ENCODE data around the gene KRTAP4-8.
A peak's percentile ranks its signal among the peaks of the same experiment; 100 is the strongest.
"Not testable (repeated sequence)": the region's sequence is repeated elsewhere in the genome, so short reads cannot be mapped to it uniquely, and the experiment has no call there.

Gene KRTAP4-8

DNA sequence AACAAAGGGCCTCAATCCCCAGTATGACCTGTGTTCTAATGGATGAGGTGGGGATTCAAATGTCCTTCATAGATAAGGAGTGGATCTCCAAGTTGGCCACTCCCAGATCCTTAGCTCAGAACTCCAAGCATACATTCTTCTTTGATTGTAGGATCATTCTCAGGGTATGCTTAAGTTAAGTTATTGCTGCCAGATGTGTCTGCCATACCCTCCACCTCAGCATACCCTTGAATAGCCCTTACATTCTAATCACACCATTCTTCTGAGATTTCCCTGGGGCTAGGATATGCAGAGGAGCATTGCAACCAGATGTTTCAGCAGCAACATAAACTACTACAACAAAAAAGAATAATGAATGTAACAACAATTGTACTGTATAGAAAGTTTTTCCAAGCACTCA, 30.7 kb downstream of the KRTAP4-8 start:
- H2AK5ac ChIP-seq (ENCODE audit: low read length, severe bottlenecking) = no peak overlapping the region

DNA sequence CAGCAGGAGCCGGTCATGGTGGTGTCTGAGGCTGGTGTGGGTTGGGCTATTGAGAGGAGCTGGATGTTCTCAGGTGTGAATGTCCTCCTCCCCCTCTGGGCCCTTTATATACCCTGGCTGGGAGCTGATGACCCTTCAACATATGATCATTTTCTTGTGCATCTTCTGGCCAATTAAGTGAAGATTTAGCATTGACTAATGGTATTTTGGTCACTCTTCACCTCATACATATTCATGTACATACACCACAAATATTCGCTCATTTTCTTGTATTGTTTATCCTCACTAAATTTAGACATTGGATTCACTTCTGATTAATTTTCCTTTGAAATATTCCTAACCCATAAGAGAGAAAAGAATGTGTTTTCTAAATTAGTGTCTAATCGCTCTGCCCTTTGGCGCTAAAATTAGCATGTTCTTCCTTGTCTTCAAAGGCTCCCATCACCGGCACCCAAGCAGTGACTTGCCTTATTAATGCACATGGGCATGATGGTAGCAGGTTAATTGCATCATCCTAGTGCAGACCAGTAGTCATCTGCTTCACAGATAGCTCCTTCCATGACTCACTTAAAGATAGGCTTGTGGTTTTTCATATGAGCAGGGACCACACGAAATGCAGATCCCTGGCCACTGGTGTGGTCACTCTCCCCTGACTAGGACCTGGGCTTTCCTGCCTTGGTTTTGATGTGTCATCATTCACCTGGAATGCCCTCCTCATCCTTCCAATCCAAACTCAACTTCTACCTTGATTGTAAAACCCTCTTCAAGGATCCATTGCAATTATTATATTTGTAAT, 31.9 kb downstream of the KRTAP4-8 start, which contains the start of gene KRTAP2-4:
Gene KRTAP2-4, minus strand, starts transcription at position 51 of the 796 bp plus-strand sequence. Its CDS starts 34 bp downstream, at position 17.
- no peak within 1 kb of the TSS for H3K4me2 ChIP-seq (ENCODE audit: low read length, poor library complexity, severe bottlenecking)
- no peaks in the 10 kb centered on the region for H3K36me3 ChIP-seq (ENCODE audit: control insufficient read depth in 1 of 2, insufficient read depth in 2 of 2, low read depth in 1 of 2, low read length in 2 of 2)
- H2BK15ac ChIP-seq (ENCODE audit: low read depth, poor library complexity, severe bottlenecking) = no peak within 1 kb of the TSS
- H3K4ac ChIP-seq (ENCODE audit: low read depth in 1 of 2, low read length in 2 of 2) = no peak within 1 kb of the TSS
- no peak within 1 kb of the TSS for H3K14ac ChIP-seq (ENCODE audit: low read length in 2 of 2)
- H3K4me1 ChIP-seq (ENCODE audit: control insufficient read depth, insufficient read depth, low read depth, low read length) = peaks cover 2% of the 10 kb centered on the region
- no peak within 1 kb of the TSS for H2BK12ac ChIP-seq (ENCODE audit: low read length in 2 of 2)
- no peak within 1 kb of the TSS for H2BK120ac ChIP-seq (ENCODE audit: low read depth, low read length)
- 51% methylated on average over 4 of the region's 6 CpGs for WGBS
- no peak within 1 kb of the TSS for H2AK5ac ChIP-seq (ENCODE audit: low read length, severe bottlenecking)
- H3K9me3 ChIP-seq (ENCODE audit: control insufficient read depth, low read length) = no peaks in the 10 kb centered on the region
- no peak within 1 kb of the TSS for H3K23ac ChIP-seq (ENCODE audit: low read length in 2 of 2)
- no peak within 1 kb of the TSS for H3K9ac ChIP-seq (ENCODE audit: low read length)
- H3K4me3 ChIP-seq (ENCODE audit: insufficient read depth in 1 of 2, low read depth in 1 of 2, low read length in 2 of 2) = no peak within 1 kb of the TSS
- H3K27ac ChIP-seq (ENCODE audit: low read length, poor library complexity, severe bottlenecking) = no peak within 1 kb of the TSS
- H3K18ac ChIP-seq (ENCODE audit: low read depth in 1 of 2, low read length in 2 of 2) = peak within 1 kb of the TSS in 1 of 2 experiments; percentile 48
- no peak within 1 kb of the TSS for H2BK5ac ChIP-seq (ENCODE audit: low read depth, low read length, poor library complexity, severe bottlenecking)
- no peak within 1 kb of the TSS for H4K8ac ChIP-seq (ENCODE audit: low read length)
- H3K79me1 ChIP-seq (replicated peaks; ENCODE audit: low read length, poor library complexity, severe bottlenecking) = no peaks in the 10 kb centered on the region
- DNase-seq = peak; percentile 90
- H2AFZ ChIP-seq (ENCODE audit: low read depth, low read length) = no peak within 1 kb of the TSS
- H4K91ac ChIP-seq (ENCODE audit: low read length) = no peak within 1 kb of the TSS
- H3K27me3 ChIP-seq (ENCODE audit: control insufficient read depth in 1 of 2, insufficient read depth in 1 of 2, low read length in 2 of 2) = no peaks in the 10 kb centered on the region

More for the DNA sequence above, 30.7 kb downstream of the KRTAP4-8 start:
- H3K18ac ChIP-seq (ENCODE audit: low read depth in 1 of 2, low read length in 2 of 2) = no peak overlapping the region
- peaks cover 5% of the 10 kb centered on the region for H3K4me1 ChIP-seq (ENCODE audit: control insufficient read depth, insufficient read depth, low read depth, low read length)
- no peak overlapping the region for H3K4ac ChIP-seq (ENCODE audit: low read depth in 1 of 2, low read length in 2 of 2)
- no peak overlapping the region for H2BK120ac ChIP-seq (ENCODE audit: low read depth, low read length)
- H4K8ac ChIP-seq (ENCODE audit: low read length) = no peak overlapping the region
- H3K4me3 ChIP-seq (ENCODE audit: insufficient read depth in 1 of 2, low read depth in 1 of 2, low read length in 2 of 2) = no peak overlapping the region
- H3K36me3 ChIP-seq (ENCODE audit: control insufficient read depth in 1 of 2, insufficient read depth in 2 of 2, low read depth in 1 of 2, low read length in 2 of 2) = no peaks in the 10 kb centered on the region
- no peak for DNase-seq
- H3K14ac ChIP-seq (ENCODE audit: low read length in 2 of 2) = no peak overlapping the region
- no peak overlapping the region for H4K91ac ChIP-seq (ENCODE audit: low read length)
- no peaks in the 10 kb centered on the region for H3K9me3 ChIP-seq (ENCODE audit: control insufficient read depth, low read length)
- no peak overlapping the region for H2AFZ ChIP-seq (ENCODE audit: low read depth, low read length)
- no peak overlapping the region for H3K4me2 ChIP-seq (ENCODE audit: low read length, poor library complexity, severe bottlenecking)
- H2BK12ac ChIP-seq (ENCODE audit: low read length in 2 of 2) = no peak overlapping the region
- no peak overlapping the region for H2BK5ac ChIP-seq (ENCODE audit: low read depth, low read length, poor library complexity, severe bottlenecking)
- no peaks in the 10 kb centered on the region for H3K27me3 ChIP-seq (ENCODE audit: control insufficient read depth in 1 of 2, insufficient read depth in 1 of 2, low read length in 2 of 2)
- no peak overlapping the region for H3K9ac ChIP-seq (ENCODE audit: low read length)
- H3K27ac ChIP-seq (ENCODE audit: low read length, poor library complexity, severe bottlenecking) = no peak overlapping the region
- H3K79me1 ChIP-seq (replicated peaks; ENCODE audit: low read length, poor library complexity, severe bottlenecking) = no peaks in the 10 kb centered on the region
- H3K23ac ChIP-seq (ENCODE audit: low read length in 2 of 2) = no peak overlapping the region
- H2BK15ac ChIP-seq (ENCODE audit: low read depth, poor library complexity, severe bottlenecking) = no peak overlapping the region

- not testable (repeated sequence) for H2AFZ ChIP-seq (ENCODE audit: low read depth, low read length); H3K4me2 ChIP-seq (ENCODE audit: low read length, poor library complexity, severe bottlenecking); H2AK5ac ChIP-seq (ENCODE audit: low read length, severe bottlenecking); H2BK12ac ChIP-seq (ENCODE audit: low read length in 2 of 2); H3K4ac ChIP-seq (ENCODE audit: low read depth in 1 of 2, low read length in 2 of 2); DNase-seq; H3K4me3 ChIP-seq (ENCODE audit: insufficient read depth in 1 of 2, low read depth in 1 of 2, low read length in 2 of 2); H3K36me3 ChIP-seq (ENCODE audit: control insufficient read depth in 1 of 2, insufficient read depth in 2 of 2, low read depth in 1 of 2, low read length in 2 of 2); H3K9ac ChIP-seq (ENCODE audit: low read length); H3K27me3 ChIP-seq (ENCODE audit: control insufficient read depth in 1 of 2, insufficient read depth in 1 of 2, low read length in 2 of 2); H2BK15ac ChIP-seq (ENCODE audit: low read depth, poor library complexity, severe bottlenecking); H2BK120ac ChIP-seq (ENCODE audit: low read depth, low read length); H3K18ac ChIP-seq (ENCODE audit: low read depth in 1 of 2, low read length in 2 of 2); H3K9me3 ChIP-seq (ENCODE audit: control insufficient read depth, low read length); H3K14ac ChIP-seq (ENCODE audit: low read length in 2 of 2); H3K23ac ChIP-seq (ENCODE audit: low read length in 2 of 2); H4K91ac ChIP-seq (ENCODE audit: low read length); H3K27ac ChIP-seq (ENCODE audit: low read length, poor library complexity, severe bottlenecking); H2BK5ac ChIP-seq (ENCODE audit: low read depth, low read length, poor library complexity, severe bottlenecking); H3K4me1 ChIP-seq (ENCODE audit: control insufficient read depth, insufficient read depth, low read depth, low read length); H3K79me1 ChIP-seq (replicated peaks; ENCODE audit: low read length, poor library complexity, severe bottlenecking); H4K8ac ChIP-seq (ENCODE audit: low read length)
- 85% methylated on average over 5 of the region's 16 CpGs for WGBS
Measured at GRCh38 chr17:41065016-41065689, 32.8 kb downstream of the KRTAP4-8 start.

GRCh38 chr17:41064301-41064700, 33.6 kb downstream of the KRTAP4-8 start:
- Histone ChIP-seq H2BK120ac (ENCODE audit: low read depth, low read length) (no peak overlapping the region), H3K9me3 (ENCODE audit: control insufficient read depth, low read length) (no peaks in the 10 kb centered on the region), H2AK5ac (ENCODE audit: low read length, severe bottlenecking) (no peak overlapping the region), H3K14ac (ENCODE audit: low read length in 2 of 2) (no peak overlapping the region), H3K4ac (ENCODE audit: low read depth in 1 of 2, low read length in 2 of 2) (no peak overlapping the region), H3K18ac (ENCODE audit: low read depth in 1 of 2, low read length in 2 of 2) (no peak overlapping the region), H3K36me3 (ENCODE audit: control insufficient read depth in 1 of 2, insufficient read depth in 2 of 2, low read depth in 1 of 2, low read length in 2 of 2) (no peaks in the 10 kb centered on the region), H2BK12ac (ENCODE audit: low read length in 2 of 2) (no peak overlapping the region), H2BK15ac (ENCODE audit: low read depth, poor library complexity, severe bottlenecking) (no peak overlapping the region), H3K23ac (ENCODE audit: low read length in 2 of 2) (no peak overlapping the region), H3K4me1 (ENCODE audit: control insufficient read depth, insufficient read depth, low read depth, low read length) (peaks cover 7% of the 10 kb centered on the region), H2AFZ (ENCODE audit: low read depth, low read length) (no peak overlapping the region), H3K79me1 (replicated peaks; ENCODE audit: low read length, poor library complexity, severe bottlenecking) (no peaks in the 10 kb centered on the region), H3K27ac (ENCODE audit: low read length, poor library complexity, severe bottlenecking) (no peak overlapping the region), H4K8ac (ENCODE audit: low read length) (no peak overlapping the region), H3K9ac (ENCODE audit: low read length) (no peak overlapping the region), H3K27me3 (ENCODE audit: control insufficient read depth in 1 of 2, insufficient read depth in 1 of 2, low read length in 2 of 2) (no peaks in the 10 kb centered on the region), H3K4me2 (ENCODE audit: low read length, poor library complexity, severe bottlenecking) (no peak overlapping the region), H4K91ac (ENCODE audit: low read length) (no peak overlapping the region), H2BK5ac (ENCODE audit: low read depth, low read length, poor library complexity, severe bottlenecking) (no peak overlapping the region), H3K4me3 (ENCODE audit: insufficient read depth in 1 of 2, low read depth in 1 of 2, low read length in 2 of 2) (no peak overlapping the region)
- no peak for DNase-seq
- no CpG with 5 or more reads among the region's 1 CpG for WGBS

All from mesenchymal stem cell (in vitro differentiated cells and primary cell).